Astrocyte (in vitro differentiated cells and primary cell): ENCODE results near the gene RPN2. TPM values are rescaled to one million over a fixed set of nuclear protein-coding genes. Genes with fewer than 3 reads are reported as not detected.
A peak's percentile ranks its signal among the peaks of the same experiment; 100 is the strongest.

Source experiments
- DNase-seq: peaks from one replicate; pipeline ENCODE4 v3.0.0-alpha.2; 2010; ENCODE audit warnings: low read depth
- FAIRE-seq: peaks from 2 replicates; lab custom pipeline; 2011; peaks lifted over from hg19 to GRCh38; lab: Jason Lieb, UNC
- H2AFZ ChIP-seq: 2 replicates; pipeline ENCODE4 v1.6.0; 2012; ENCODE audit warnings: low read depth, low read length, inconsistent platforms
- H3K27ac ChIP-seq: 2 replicates; pipeline ENCODE4 v1.5.1; 2011; ENCODE audit warnings: low read depth, low read length, inconsistent platforms
- H3K27me3 ChIP-seq: 2 replicates; pipeline ENCODE4 v1.6.0; 2011; ENCODE audit warnings: low read length, inconsistent platforms; ENCODE audit not compliant: insufficient read depth
- H3K36me3 ChIP-seq: 2 replicates; pipeline ENCODE4 v1.5.1; 2011; ENCODE audit warnings: low read length, inconsistent platforms; ENCODE audit not compliant: insufficient read depth
- H3K4me1 ChIP-seq: 2 replicates; pipeline ENCODE4 v1.5.1; 2011; ENCODE audit warnings: low read length, inconsistent platforms; ENCODE audit not compliant: insufficient read depth
- H3K4me2 ChIP-seq: 2 replicates; pipeline ENCODE4 v1.6.0; 2012; ENCODE audit warnings: low read length, inconsistent platforms
- H3K4me3 ChIP-seq: 2 replicates; pipeline ENCODE4 v1.5.1; 2011; ENCODE audit warnings: low read depth, mild to moderate bottlenecking, low read length, inconsistent platforms; ENCODE audit not compliant: insufficient read depth
- H3K79me2 ChIP-seq: 2 replicates; pipeline ENCODE4 v1.6.0; 2012; ENCODE audit warnings: mild to moderate bottlenecking, low read length, inconsistent platforms; ENCODE audit not compliant: insufficient read depth
- H3K9ac ChIP-seq: 2 replicates; pipeline ENCODE4 v1.6.0; 2012; ENCODE audit warnings: mild to moderate bottlenecking, low read length, inconsistent platforms
- H3K9me3 ChIP-seq: 2 replicates; pipeline ENCODE4 v1.5.1; 2012; ENCODE audit warnings: low read depth, mild to moderate bottlenecking, low read length, inconsistent platforms; ENCODE audit not compliant: insufficient read depth
- H4K20me1 ChIP-seq: 2 replicates; pipeline ENCODE4 v1.6.0; 2012; ENCODE audit warnings: low read length, inconsistent platforms; ENCODE audit not compliant: insufficient read depth
- H3K27ac Mint-ChIP-seq: one replicate; pipeline ENCODE4 v1.8.0; 2021; ENCODE audit warnings: mild to moderate bottlenecking, mixed read lengths; ENCODE audit not compliant: unreplicated experiment
- H3K27me3 Mint-ChIP-seq: one replicate; pipeline ENCODE4 v1.8.0; 2021; ENCODE audit warnings: low read depth, mixed read lengths; ENCODE audit not compliant: unreplicated experiment
- H3K36me3 Mint-ChIP-seq: one replicate; pipeline ENCODE4 v1.8.0; 2021; ENCODE audit warnings: low read depth, mixed read lengths; ENCODE audit not compliant: unreplicated experiment
- H3K4me1 Mint-ChIP-seq: one replicate; pipeline ENCODE4 v1.8.0; 2021; ENCODE audit warnings: low read depth, mixed read lengths; ENCODE audit not compliant: unreplicated experiment
- H3K4me3 Mint-ChIP-seq: one replicate; pipeline ENCODE4 v1.8.0; 2021; ENCODE audit warnings: mild to moderate bottlenecking, moderate library complexity, mixed read lengths; ENCODE audit not compliant: unreplicated experiment
- H3K9me3 Mint-ChIP-seq: one replicate; pipeline ENCODE4 v1.8.0; 2021; ENCODE audit warnings: mild to moderate bottlenecking, mixed read lengths; ENCODE audit not compliant: unreplicated experiment
- EZH2 ChIP-seq: IDR thresholded peaks from 2 replicates; pipeline ENCODE4 v1.6.1; 2012; ENCODE audit warnings: mild to moderate bottlenecking, low read length, inconsistent platforms; ENCODE audit not compliant: insufficient read depth
- total RNA-seq: library from RNA; stranded (reverse); gene quantifications from 2 replicates; pipeline ENCODE4 v1.2.1, GENCODE V29; 2021
- TF ChIP-seq, protein P1 (sequence below): IDR thresholded peaks from 2 replicates; pipeline ENCODE4 v1.5.1; 2011; ENCODE audit warnings: low read depth, mild to moderate bottlenecking, inconsistent platforms, low read length, moderate library complexity; ENCODE audit not compliant: insufficient read depth

The RPN2 gene
- total RNA-seq, 1 donor from 2014 or later, result 259 TPM

DNA sequence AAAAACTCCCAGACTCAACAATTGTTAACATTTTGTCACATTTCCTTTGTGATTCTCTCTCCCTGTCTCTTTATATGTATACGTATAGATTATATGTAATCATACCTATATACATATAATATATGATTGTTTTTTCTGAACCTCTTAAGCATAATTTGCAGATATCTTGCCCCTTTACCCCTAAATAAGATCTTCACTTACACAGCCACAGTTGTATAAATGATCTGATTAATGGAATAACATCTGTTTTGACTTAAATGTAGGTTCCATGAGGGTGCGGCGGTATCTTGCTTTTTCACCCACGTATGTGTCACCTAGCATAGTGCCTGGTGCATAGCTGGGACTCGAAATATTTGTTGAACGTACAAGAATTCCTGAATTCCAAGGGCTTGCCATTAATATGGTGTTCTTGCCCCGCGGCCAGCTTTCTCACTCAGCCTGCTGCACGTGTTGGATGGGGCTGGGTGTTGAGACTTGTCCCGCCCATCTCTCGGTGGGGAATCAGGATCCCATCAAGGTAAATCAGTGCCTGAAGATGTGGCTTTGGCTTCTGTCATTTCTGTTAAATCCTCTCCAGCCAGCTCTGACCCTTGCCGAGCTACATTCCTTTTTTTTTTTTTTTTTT, 99.9 kb downstream of the RPN2 start:
- no peak overlapping the region for H2AFZ ChIP-seq

DNA sequence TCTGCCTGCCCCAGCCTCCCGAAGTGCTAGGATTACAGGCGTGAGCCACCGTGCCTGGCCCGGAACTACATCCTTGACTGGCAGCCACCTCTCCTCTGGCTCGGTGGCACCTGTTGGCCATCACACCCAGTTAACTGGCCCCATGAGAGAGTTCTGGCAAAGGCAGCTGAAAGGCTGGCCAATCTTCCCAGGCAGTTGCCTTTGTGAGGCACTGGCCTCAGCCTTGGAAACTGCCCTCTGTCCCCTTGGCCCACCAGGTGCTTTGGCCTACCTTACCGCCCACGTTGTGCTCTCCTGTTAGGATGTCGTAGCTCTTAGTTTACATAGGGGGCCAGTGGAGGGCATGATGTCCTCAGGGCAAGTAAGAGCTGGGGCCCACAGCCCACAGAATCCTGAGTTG, 100.7 kb downstream of the RPN2 start:
- no peaks in the 10 kb centered on the region for H3K36me3 Mint-ChIP-seq
- no peak for FAIRE-seq
- H3K27me3 ChIP-seq, result no peaks in the 10 kb centered on the region
- no peak for TF ChIP-seq EZH2
- TF ChIP-seq, protein P1, sequence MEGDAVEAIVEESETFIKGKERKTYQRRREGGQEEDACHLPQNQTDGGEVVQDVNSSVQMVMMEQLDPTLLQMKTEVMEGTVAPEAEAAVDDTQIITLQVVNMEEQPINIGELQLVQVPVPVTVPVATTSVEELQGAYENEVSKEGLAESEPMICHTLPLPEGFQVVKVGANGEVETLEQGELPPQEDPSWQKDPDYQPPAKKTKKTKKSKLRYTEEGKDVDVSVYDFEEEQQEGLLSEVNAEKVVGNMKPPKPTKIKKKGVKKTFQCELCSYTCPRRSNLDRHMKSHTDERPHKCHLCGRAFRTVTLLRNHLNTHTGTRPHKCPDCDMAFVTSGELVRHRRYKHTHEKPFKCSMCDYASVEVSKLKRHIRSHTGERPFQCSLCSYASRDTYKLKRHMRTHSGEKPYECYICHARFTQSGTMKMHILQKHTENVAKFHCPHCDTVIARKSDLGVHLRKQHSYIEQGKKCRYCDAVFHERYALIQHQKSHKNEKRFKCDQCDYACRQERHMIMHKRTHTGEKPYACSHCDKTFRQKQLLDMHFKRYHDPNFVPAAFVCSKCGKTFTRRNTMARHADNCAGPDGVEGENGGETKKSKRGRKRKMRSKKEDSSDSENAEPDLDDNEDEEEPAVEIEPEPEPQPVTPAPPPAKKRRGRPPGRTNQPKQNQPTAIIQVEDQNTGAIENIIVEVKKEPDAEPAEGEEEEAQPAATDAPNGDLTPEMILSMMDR, result no peak
- H3K4me1 Mint-ChIP-seq, result no peaks in the 10 kb centered on the region
- no peak overlapping the region for H3K4me3 Mint-ChIP-seq
- no peaks in the 10 kb centered on the region for H3K9me3 ChIP-seq
- H3K36me3 ChIP-seq, result no peaks in the 10 kb centered on the region
- H3K4me3 ChIP-seq, result no peak overlapping the region
- H3K9ac ChIP-seq, result no peak overlapping the region
- H3K9me3 Mint-ChIP-seq, result no peaks in the 10 kb centered on the region
- DNase-seq, result no peak
- H3K4me1 ChIP-seq, result no peaks in the 10 kb centered on the region
- no peaks in the 10 kb centered on the region for H3K79me2 ChIP-seq
- no peak overlapping the region for H2AFZ ChIP-seq
- no peak overlapping the region for H3K27ac ChIP-seq
- H3K4me2 ChIP-seq, result no peak overlapping the region
- H3K27ac Mint-ChIP-seq, result no peak overlapping the region
- no peaks in the 10 kb centered on the region for H4K20me1 ChIP-seq
- H3K27me3 Mint-ChIP-seq, result peaks cover 2% of the 10 kb centered on the region

More for the DNA sequence above, 99.9 kb downstream of the RPN2 start:
- Mint-ChIP-seq H3K4me3 (no peak overlapping the region), H3K9me3 (no peaks in the 10 kb centered on the region), H3K4me1 (no peaks in the 10 kb centered on the region), H3K27ac (no peak overlapping the region), H3K36me3 (no peaks in the 10 kb centered on the region), H3K27me3 (peaks cover 2% of the 10 kb centered on the region)
- no peaks in the 10 kb centered on the region for H3K9me3 ChIP-seq
- H3K36me3 ChIP-seq, result no peaks in the 10 kb centered on the region
- DNase-seq, result peak; percentile 14
- no peaks in the 10 kb centered on the region for H4K20me1 ChIP-seq
- H3K27ac ChIP-seq, result no peak overlapping the region
- FAIRE-seq, result no peak
- H3K79me2 ChIP-seq, result no peaks in the 10 kb centered on the region
- H3K4me1 ChIP-seq, result no peaks in the 10 kb centered on the region
- no peak overlapping the region for H3K4me3 ChIP-seq
- H3K4me2 ChIP-seq, result no peak overlapping the region
- H3K27me3 ChIP-seq, result no peaks in the 10 kb centered on the region
- no peak overlapping the region for H3K9ac ChIP-seq
- TF ChIP-seq, protein P1, result no peak
- no peak for TF ChIP-seq EZH2

DNA sequence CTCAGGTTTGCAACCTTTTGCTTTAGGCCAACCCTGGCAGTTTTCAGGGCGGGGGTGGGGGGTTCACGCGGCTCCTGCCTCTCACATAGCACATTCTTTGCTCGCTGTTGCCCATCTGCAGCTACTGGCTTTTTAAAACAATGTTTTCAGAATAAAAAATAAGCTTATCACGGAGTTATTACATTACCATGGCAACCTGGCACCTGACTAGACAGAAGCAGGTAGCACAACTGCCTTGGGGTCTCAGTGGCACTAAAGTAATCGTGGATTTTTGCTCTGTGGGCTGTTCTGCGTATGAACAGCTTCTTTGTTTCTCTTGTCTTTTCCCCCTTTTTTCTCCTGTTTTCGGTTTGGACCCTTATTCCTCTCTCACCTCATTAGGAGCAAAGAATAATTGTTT, 101.3 kb downstream of the RPN2 start:
- no peak for DNase-seq
- no peak for FAIRE-seq
- Histone ChIP-seq H3K36me3 (no peaks in the 10 kb centered on the region), H3K4me1 (no peaks in the 10 kb centered on the region), H3K4me2 (no peak overlapping the region), H3K4me3 (no peak overlapping the region), H3K27ac (no peak overlapping the region), H4K20me1 (no peaks in the 10 kb centered on the region), H3K9ac (no peak overlapping the region), H3K79me2 (no peaks in the 10 kb centered on the region), H3K9me3 (no peaks in the 10 kb centered on the region), H2AFZ (no peak overlapping the region), H3K27me3 (no peaks in the 10 kb centered on the region)
- Mint-ChIP-seq H3K27me3 (peaks cover 2% of the 10 kb centered on the region), H3K4me3 (no peak overlapping the region), H3K4me1 (no peaks in the 10 kb centered on the region), H3K9me3 (no peaks in the 10 kb centered on the region), H3K27ac (no peak overlapping the region), H3K36me3 (no peaks in the 10 kb centered on the region)
- TF ChIP-seq, protein P1, result no peak
- no peak for TF ChIP-seq EZH2
